AG08396 (cell line): ENCODE data around the gene TAOK2.
"Not testable (repeated sequence)": the region's sequence is repeated elsewhere in the genome, so short reads cannot be mapped to it uniquely, and the experiment has no call there.

Experiments
- DNase-seq: peaks from one replicate; pipeline ENCODE4 v3.0.0; 2012; ENCODE audit warnings: low spot score, mixed read lengths

TAOK2 gene

GRCh38 chr16:30003670-30004423, 30.2 kb downstream of the TAOK2 start:
- DNase-seq, result no peak

- DNase-seq, result no peak
These were observed 30.7 kb downstream of the TAOK2 start for GRCh38 chr16:30004424-30004776.

- no peak for DNase-seq
These were observed 31.2 kb downstream of the TAOK2 start for GRCh38 chr16:30004811-30005242.

- peak; percentile 87 for DNase-seq
These were observed 31.9 kb downstream of the TAOK2 start for GRCh38 chr16:30005341-30006094.

- DNase-seq, result no peak
These were observed 32.4 kb downstream of the TAOK2 start for GRCh38 chr16:30006095-30006473.

- no peak for DNase-seq
These were observed 33.1 kb downstream of the TAOK2 start for GRCh38 chr16:30006659-30007377.

GRCh38 chr16:30007378-30007895, 33.8 kb downstream of the TAOK2 start:
- DNase-seq, result no peak

GRCh38 chr16:30009085-30009862, 35.6 kb downstream of the TAOK2 start:
- no peak for DNase-seq

- no peak for DNase-seq
These were observed 36.5 kb downstream of the TAOK2 start for GRCh38 chr16:30009990-30010843.

- peak; percentile 53 for DNase-seq
These were observed 37.4 kb downstream of the TAOK2 start, which contains the start of gene DOC2A for GRCh38 chr16:30010844-30011713. TSS of gene DOC2A (minus strand) at chr16:30011027. CDS start at chr16:30010222, 805 bp downstream.

- DNase-seq, result no peak
These were observed 38.2 kb downstream of the TAOK2 start for GRCh38 chr16:30011714-30012504.

- not testable (repeated sequence) for DNase-seq
These were observed 38.9 kb downstream of the TAOK2 start for GRCh38 chr16:30012598-30012997.

- DNase-seq, result not testable (repeated sequence)
These were observed 41.8 kb downstream of the TAOK2 start for GRCh38 chr16:30015450-30015849.

- no peak for DNase-seq
These were observed 43.0 kb downstream of the TAOK2 start for GRCh38 chr16:30016555-30017276.

- no peak for DNase-seq
These were observed 43.6 kb downstream of the TAOK2 start for GRCh38 chr16:30017277-30017656.

- not testable (repeated sequence) for DNase-seq
These were observed 44.3 kb downstream of the TAOK2 start for GRCh38 chr16:30017937-30018336.

- DNase-seq, result no peak
These were observed 45.1 kb downstream of the TAOK2 start for GRCh38 chr16:30018731-30019158.

- no peak for DNase-seq
These were observed 49.2 kb downstream of the TAOK2 start, which contains the start of gene C16orf92 for GRCh38 chr16:30022887-30023286. TSS of gene C16orf92 (plus strand) at chr16:30023198. CDS start at chr16:30023341, 143 bp downstream.
